ENCODE results near the gene SPACA6.
"Not testable (repeated sequence)": the region's sequence is repeated elsewhere in the genome, so short reads cannot be mapped to it uniquely, and the experiment has no call there.

Gene SPACA6

GRCh38 chr19:51675911-51676565 lies 17.1 kb upstream of the SPACA6 start:
- H3K9me3 ChIP-seq (ENCODE audit: insufficient read depth, low read length); H3F3A ChIP-seq (ENCODE audit: insufficient read depth); H3K36me3 ChIP-seq (ENCODE audit: low read length); H3K9me2 ChIP-seq (replicated peaks; ENCODE audit: insufficient read depth, low read length); H3K9ac ChIP-seq (ENCODE audit: low read length); H2AFZ ChIP-seq (ENCODE audit: low read depth, low read length, severe bottlenecking); H3K27ac ChIP-seq (ENCODE audit: low read depth, low read length); H3K79me2 ChIP-seq (ENCODE audit: insufficient read depth, low read length); H3K4me3 ChIP-seq (ENCODE audit: insufficient read depth, low read length, poor library complexity, severe bottlenecking); H3K4me2 ChIP-seq (ENCODE audit: low read depth, low read length, poor library complexity, severe bottlenecking); H3K27me3 ChIP-seq (ENCODE audit: low read length); H4K20me1 ChIP-seq (ENCODE audit: low read depth, low read length): not testable (repeated sequence)
- TF ChIP-seq, protein P1, sequence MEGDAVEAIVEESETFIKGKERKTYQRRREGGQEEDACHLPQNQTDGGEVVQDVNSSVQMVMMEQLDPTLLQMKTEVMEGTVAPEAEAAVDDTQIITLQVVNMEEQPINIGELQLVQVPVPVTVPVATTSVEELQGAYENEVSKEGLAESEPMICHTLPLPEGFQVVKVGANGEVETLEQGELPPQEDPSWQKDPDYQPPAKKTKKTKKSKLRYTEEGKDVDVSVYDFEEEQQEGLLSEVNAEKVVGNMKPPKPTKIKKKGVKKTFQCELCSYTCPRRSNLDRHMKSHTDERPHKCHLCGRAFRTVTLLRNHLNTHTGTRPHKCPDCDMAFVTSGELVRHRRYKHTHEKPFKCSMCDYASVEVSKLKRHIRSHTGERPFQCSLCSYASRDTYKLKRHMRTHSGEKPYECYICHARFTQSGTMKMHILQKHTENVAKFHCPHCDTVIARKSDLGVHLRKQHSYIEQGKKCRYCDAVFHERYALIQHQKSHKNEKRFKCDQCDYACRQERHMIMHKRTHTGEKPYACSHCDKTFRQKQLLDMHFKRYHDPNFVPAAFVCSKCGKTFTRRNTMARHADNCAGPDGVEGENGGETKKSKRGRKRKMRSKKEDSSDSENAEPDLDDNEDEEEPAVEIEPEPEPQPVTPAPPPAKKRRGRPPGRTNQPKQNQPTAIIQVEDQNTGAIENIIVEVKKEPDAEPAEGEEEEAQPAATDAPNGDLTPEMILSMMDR (IDR thresholded peaks at IDR 0.05; ENCODE audit: insufficient read depth, low read length, poor library complexity, severe bottlenecking), result peak; percentile 21

DNA sequence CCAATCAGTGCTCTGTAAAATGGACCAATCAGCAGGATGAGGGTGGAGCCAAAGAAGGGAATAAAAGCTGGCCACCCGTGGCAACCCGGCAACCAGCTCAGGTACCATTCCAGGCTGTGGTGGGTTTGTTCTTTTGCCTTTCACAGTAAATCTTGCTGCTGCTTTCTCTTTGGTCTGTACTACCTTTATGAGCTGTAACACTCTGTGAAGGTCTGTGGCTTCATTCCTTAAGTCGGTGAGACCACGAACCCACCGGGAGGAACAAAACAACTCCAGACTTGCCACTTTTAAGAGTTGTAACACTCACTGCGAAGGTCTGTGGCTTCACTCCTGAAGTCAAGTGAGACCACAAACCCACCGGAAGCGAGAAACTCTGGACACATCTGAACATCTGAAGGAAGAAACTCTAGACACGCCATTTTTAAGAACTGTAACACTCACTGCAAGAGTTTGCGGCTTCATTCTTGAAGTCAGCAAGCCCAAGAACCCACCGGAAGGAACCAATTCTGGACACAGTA lies 16.5 kb upstream of the SPACA6 start:
- no peak overlapping the region for H3K27ac ChIP-seq (ENCODE audit: low read depth, low read length)
- no peaks in the 10 kb centered on the region for H3K27me3 ChIP-seq (ENCODE audit: low read length)
- no peak overlapping the region for H3K9ac ChIP-seq (ENCODE audit: low read length)
- H3K79me2 ChIP-seq (ENCODE audit: insufficient read depth, low read length), result no peaks in the 10 kb centered on the region
- H3F3A ChIP-seq (ENCODE audit: insufficient read depth), result no peaks in the 10 kb centered on the region
- no peaks in the 10 kb centered on the region for H3K9me3 ChIP-seq (ENCODE audit: insufficient read depth, low read length)
- H4K20me1 ChIP-seq (ENCODE audit: low read depth, low read length), result no peaks in the 10 kb centered on the region
- TF ChIP-seq, protein P1 (IDR thresholded peaks at IDR 0.05; ENCODE audit: insufficient read depth, low read length, poor library complexity, severe bottlenecking), result no peak
- no peak for TF ChIP-seq EZH2phosphoT487 (conservative IDR thresholded peaks at IDR 0.05; ENCODE audit: low read length)
- H2AFZ ChIP-seq (ENCODE audit: low read depth, low read length, severe bottlenecking), result no peak overlapping the region
- H3K4me2 ChIP-seq (ENCODE audit: low read depth, low read length, poor library complexity, severe bottlenecking), result no peak overlapping the region
- H3K4me3 ChIP-seq (ENCODE audit: insufficient read depth, low read length, poor library complexity, severe bottlenecking), result no peak overlapping the region
- no peaks in the 10 kb centered on the region for H3K9me2 ChIP-seq (replicated peaks; ENCODE audit: insufficient read depth, low read length)
- no peaks in the 10 kb centered on the region for H3K36me3 ChIP-seq (ENCODE audit: low read length)

DNA sequence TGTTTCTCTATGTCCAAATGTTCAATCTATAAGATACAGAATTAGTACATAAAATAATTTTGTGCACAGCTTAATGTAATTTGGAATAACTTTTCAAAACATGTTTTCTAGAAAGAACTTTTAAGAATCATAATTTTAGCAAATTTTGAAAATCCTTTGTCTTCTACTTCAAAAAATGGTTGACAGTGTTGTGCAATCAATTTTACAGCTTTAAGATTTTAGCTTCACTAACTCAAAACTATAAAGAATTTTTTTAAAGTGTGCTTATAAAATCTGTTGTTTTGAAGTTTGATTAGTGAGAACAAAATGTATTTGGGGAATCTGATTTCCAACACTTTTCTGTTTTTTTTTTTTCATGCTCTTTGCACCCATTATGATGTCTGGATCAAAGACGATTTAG lies 12.7 kb upstream of the SPACA6 start:
- no peaks in the 10 kb centered on the region for H3K27me3 ChIP-seq (ENCODE audit: low read length)
- no peaks in the 10 kb centered on the region for H3K9me3 ChIP-seq (ENCODE audit: insufficient read depth, low read length)
- H3K4me2 ChIP-seq (ENCODE audit: low read depth, low read length, poor library complexity, severe bottlenecking), result no peak overlapping the region
- H3K4me3 ChIP-seq (ENCODE audit: insufficient read depth, low read length, poor library complexity, severe bottlenecking), result no peak overlapping the region
- no peaks in the 10 kb centered on the region for H3K36me3 ChIP-seq (ENCODE audit: low read length)
- no peak overlapping the region for H3K27ac ChIP-seq (ENCODE audit: low read depth, low read length)
- H3F3A ChIP-seq (ENCODE audit: insufficient read depth), result no peaks in the 10 kb centered on the region
- no peaks in the 10 kb centered on the region for H4K20me1 ChIP-seq (ENCODE audit: low read depth, low read length)
- no peak overlapping the region for H2AFZ ChIP-seq (ENCODE audit: low read depth, low read length, severe bottlenecking)
- TF ChIP-seq EZH2phosphoT487 (conservative IDR thresholded peaks at IDR 0.05; ENCODE audit: low read length), result no peak
- H3K9ac ChIP-seq (ENCODE audit: low read length), result no peak overlapping the region
- no peaks in the 10 kb centered on the region for H3K9me2 ChIP-seq (replicated peaks; ENCODE audit: insufficient read depth, low read length)
- no peaks in the 10 kb centered on the region for H3K79me2 ChIP-seq (ENCODE audit: insufficient read depth, low read length)

GRCh38 chr19:51681286-51681941 lies 11.7 kb upstream of the SPACA6 start:
- TF ChIP-seq, protein P1 (IDR thresholded peaks at IDR 0.05; ENCODE audit: insufficient read depth, low read length, poor library complexity, severe bottlenecking), result no peak
- TF ChIP-seq EZH2phosphoT487 (conservative IDR thresholded peaks at IDR 0.05; ENCODE audit: low read length), result no peak
- Histone ChIP-seq H3K9me2 (replicated peaks; ENCODE audit: insufficient read depth, low read length) (no peaks in the 10 kb centered on the region), H3K4me2 (ENCODE audit: low read depth, low read length, poor library complexity, severe bottlenecking) (no peak overlapping the region), H3K4me3 (ENCODE audit: insufficient read depth, low read length, poor library complexity, severe bottlenecking) (no peak overlapping the region), H3K9ac (ENCODE audit: low read length) (no peak overlapping the region), H3K27ac (ENCODE audit: low read depth, low read length) (no peak overlapping the region), H3K79me2 (ENCODE audit: insufficient read depth, low read length) (no peaks in the 10 kb centered on the region), H3K9me3 (ENCODE audit: insufficient read depth, low read length) (no peaks in the 10 kb centered on the region), H3K27me3 (ENCODE audit: low read length) (no peaks in the 10 kb centered on the region), H3K36me3 (ENCODE audit: low read length) (no peaks in the 10 kb centered on the region), H2AFZ (ENCODE audit: low read depth, low read length, severe bottlenecking) (no peak overlapping the region), H4K20me1 (ENCODE audit: low read depth, low read length) (no peaks in the 10 kb centered on the region), H3F3A (ENCODE audit: insufficient read depth) (no peaks in the 10 kb centered on the region)
